Immature natural killer cell (primary cell): ENCODE results near the gene SCAMP5. TPM values are rescaled to one million over a fixed set of nuclear protein-coding genes. Genes with fewer than 3 reads are reported as not detected.

Experiments
- DNase-seq, 3 donors: peaks; one replicate each; pipeline ENCODE4 v3.0.0; 2022; ENCODE audit warnings: mixed read lengths in 1 of 3
- H3K27ac Mint-ChIP-seq, 6 donors: one replicate each; pipeline ENCODE4 v1.8.0; 2020; ENCODE audit warnings: mixed read lengths in 6 of 6, mild to moderate bottlenecking in 5 of 6, inconsistent platforms in 4 of 6, moderate library complexity in 3 of 6
- H3K27me3 Mint-ChIP-seq, 3 donors: one replicate each; pipeline ENCODE4 v1.8.0; 2020 to 2021; ENCODE audit warnings: low read depth in 3 of 3, mild to moderate bottlenecking in 3 of 3, mixed read lengths in 3 of 3, moderate library complexity in 3 of 3, inconsistent platforms in 1 of 3
- H3K36me3 Mint-ChIP-seq, 3 donors: one replicate each; pipeline ENCODE4 v1.8.0; 2020; ENCODE audit warnings: mixed read lengths in 3 of 3, inconsistent platforms in 2 of 3, mild to moderate bottlenecking in 2 of 3
- H3K4me1 Mint-ChIP-seq, 2 donors: one replicate each; pipeline ENCODE4 v1.8.0; 2020; ENCODE audit warnings: inconsistent platforms in 2 of 2, mild to moderate bottlenecking in 2 of 2, mixed read lengths in 2 of 2, moderate library complexity in 1 of 2
- H3K4me3 Mint-ChIP-seq, 5 donors: one replicate each; pipeline ENCODE4 v1.8.0; 2020; ENCODE audit warnings: mild to moderate bottlenecking in 5 of 5, mixed read lengths in 5 of 5, inconsistent platforms in 3 of 5, moderate library complexity in 3 of 5
- H3K9me3 Mint-ChIP-seq, 6 donors: one replicate each; pipeline ENCODE4 v1.8.0; 2020; ENCODE audit warnings: mild to moderate bottlenecking in 6 of 6, mixed read lengths in 6 of 6, inconsistent platforms in 4 of 6, moderate library complexity in 3 of 6
- polyA plus RNA-seq, 3 donors: library from polyadenylated mRNA; unstranded; fragments of 300-500 nt; fragmentation: Illumina TruSeq; gene quantifications; one replicate each; pipeline ENCODE4 v1.2.3, GENCODE V29; 2021

The SCAMP5 gene
- polyA plus RNA-seq, 3 donors from 2014 or later: not detected

GRCh38 chr15:75033809-75034208 is 38.4 kb downstream of the SCAMP5 start:
- H3K4me1 Mint-ChIP-seq: peaks cover 25 to 34% of the 10 kb centered on the region in 2 donors
- H3K36me3 Mint-ChIP-seq: peaks cover 0 to 14% (median 4%) of the 10 kb centered on the region in 3 donors
- H3K27ac Mint-ChIP-seq: no peak overlapping the region
- no peak overlapping the region for H3K4me3 Mint-ChIP-seq
- no peaks in the 10 kb centered on the region for H3K9me3 Mint-ChIP-seq
- peaks cover 0 to 4% (median 0%) of the 10 kb centered on the region in 3 donors for H3K27me3 Mint-ChIP-seq
- no peak for DNase-seq

- peaks cover 0 to 4% (median 0%) of the 10 kb centered on the region in 3 donors for H3K27me3 Mint-ChIP-seq
- H3K4me3 Mint-ChIP-seq: no peak overlapping the region
- peaks cover 20 to 31% of the 10 kb centered on the region in 2 donors for H3K4me1 Mint-ChIP-seq
- H3K36me3 Mint-ChIP-seq: peaks cover 0 to 14% (median 4%) of the 10 kb centered on the region in 3 donors
- DNase-seq: no peak
- H3K27ac Mint-ChIP-seq: no peak overlapping the region
- H3K9me3 Mint-ChIP-seq: no peaks in the 10 kb centered on the region
Measured at GRCh38 chr15:75034615-75035014, 39.3 kb downstream of the SCAMP5 start.

GRCh38 chr15:75036212-75036616 is 40.9 kb downstream of the SCAMP5 start:
- H3K9me3 Mint-ChIP-seq: no peaks in the 10 kb centered on the region
- no peak for DNase-seq
- H3K27ac Mint-ChIP-seq: peak overlapping the region in 2 of 6 donors; percentile 37 to 71
- peaks cover 0 to 14% (median 0%) of the 10 kb centered on the region in 3 donors for H3K36me3 Mint-ChIP-seq
- H3K4me1 Mint-ChIP-seq: peaks cover 19 to 31% of the 10 kb centered on the region in 2 donors
- H3K27me3 Mint-ChIP-seq: peaks cover 0 to 4% (median 0%) of the 10 kb centered on the region in 3 donors
- H3K4me3 Mint-ChIP-seq: no peak overlapping the region

GRCh38 chr15:75037685-75038084 is 42.3 kb downstream of the SCAMP5 start:
- H3K36me3 Mint-ChIP-seq: peaks cover 0 to 10% (median 0%) of the 10 kb centered on the region in 3 donors
- H3K9me3 Mint-ChIP-seq: no peaks in the 10 kb centered on the region
- peak overlapping the region in 1 of 5 donors; percentile 12 for H3K4me3 Mint-ChIP-seq
- peak in 2 of 3 donors; percentile 20 to 23 for DNase-seq
- H3K27ac Mint-ChIP-seq: peak overlapping the region in 5 of 6 donors; percentile 51 to 87 (median 86)
- peaks cover 0 to 3% (median 0%) of the 10 kb centered on the region in 3 donors for H3K27me3 Mint-ChIP-seq
- peaks cover 32 to 44% of the 10 kb centered on the region in 2 donors for H3K4me1 Mint-ChIP-seq

- peak overlapping the region; percentile 28 to 87 (median 74) for H3K27ac Mint-ChIP-seq
- H3K27me3 Mint-ChIP-seq: peaks cover 0 to 3% (median 0%) of the 10 kb centered on the region in 3 donors
- no peak for DNase-seq
- no peak overlapping the region for H3K4me3 Mint-ChIP-seq
- peaks cover 0 to 9% (median 0%) of the 10 kb centered on the region in 3 donors for H3K36me3 Mint-ChIP-seq
- no peaks in the 10 kb centered on the region for H3K9me3 Mint-ChIP-seq
- peaks cover 37 to 49% of the 10 kb centered on the region in 2 donors for H3K4me1 Mint-ChIP-seq
Measured at GRCh38 chr15:75038231-75038630, 42.9 kb downstream of the SCAMP5 start.

- peak overlapping the region; percentile 61 to 84 (median 77) for H3K4me3 Mint-ChIP-seq
- peaks cover 0 to 3% (median 0%) of the 10 kb centered on the region in 3 donors for H3K36me3 Mint-ChIP-seq
- H3K9me3 Mint-ChIP-seq: no peaks in the 10 kb centered on the region
- DNase-seq: peak; percentile 91 to 92 (median 92)
- H3K27me3 Mint-ChIP-seq: peaks cover 0 to 1% (median 0%) of the 10 kb centered on the region in 3 donors
- peak overlapping the region; percentile 87 to 98 (median 94) for H3K27ac Mint-ChIP-seq
- peaks cover 69 to 74% of the 10 kb centered on the region in 2 donors for H3K4me1 Mint-ChIP-seq
Measured at GRCh38 chr15:75042730-75043508, 47.6 kb downstream of the SCAMP5 start.

- Mint-ChIP-seq H3K9me3 (no peaks in the 10 kb centered on the region), H3K27ac (peak overlapping the region; percentile 87 to 98 (median 94)), H3K27me3 (no peaks in the 10 kb centered on the region), H3K4me1 (peaks cover 67% of the 10 kb centered on the region in 2 donors), H3K36me3 (peaks cover 0 to 3% (median 1%) of the 10 kb centered on the region in 3 donors), H3K4me3 (peak overlapping the region; percentile 61 to 84 (median 77))
- DNase-seq: peak; percentile 69 to 76 (median 75)
Measured at GRCh38 chr15:75043509-75044257, 48.3 kb downstream of the SCAMP5 start.

GRCh38 chr15:75044258-75044878 is 49.0 kb downstream of the SCAMP5 start:
- peaks cover 0 to 5% (median 3%) of the 10 kb centered on the region in 3 donors for H3K36me3 Mint-ChIP-seq
- H3K27ac Mint-ChIP-seq: peak overlapping the region; percentile 87 to 98 (median 94)
- no peak for DNase-seq
- peaks cover 62 to 69% of the 10 kb centered on the region in 2 donors for H3K4me1 Mint-ChIP-seq
- peak overlapping the region; percentile 61 to 84 (median 77) for H3K4me3 Mint-ChIP-seq
- no peaks in the 10 kb centered on the region for H3K9me3 Mint-ChIP-seq
- no peaks in the 10 kb centered on the region for H3K27me3 Mint-ChIP-seq

- H3K27me3 Mint-ChIP-seq: no peaks in the 10 kb centered on the region
- peaks cover 62 to 69% of the 10 kb centered on the region in 2 donors for H3K4me1 Mint-ChIP-seq
- peak overlapping the region; percentile 16 to 84 (median 77) for H3K4me3 Mint-ChIP-seq
- no peaks in the 10 kb centered on the region for H3K9me3 Mint-ChIP-seq
- peaks cover 0 to 5% (median 3%) of the 10 kb centered on the region in 3 donors for H3K36me3 Mint-ChIP-seq
- no peak for DNase-seq
- peak overlapping the region; percentile 87 to 98 (median 94) for H3K27ac Mint-ChIP-seq
Measured at GRCh38 chr15:75045332-75046015, 50.1 kb downstream of the SCAMP5 start.

GRCh38 chr15:75048394-75048793 is 53.0 kb downstream of the SCAMP5 start:
- H3K4me1 Mint-ChIP-seq: peaks cover 41 to 49% of the 10 kb centered on the region in 2 donors
- peaks cover 0 to 5% (median 3%) of the 10 kb centered on the region in 3 donors for H3K36me3 Mint-ChIP-seq
- no peak for DNase-seq
- H3K9me3 Mint-ChIP-seq: no peaks in the 10 kb centered on the region
- H3K27ac Mint-ChIP-seq: peak overlapping the region in 1 of 6 donors; percentile 59
- H3K4me3 Mint-ChIP-seq: no peak overlapping the region
- no peaks in the 10 kb centered on the region for H3K27me3 Mint-ChIP-seq

GRCh38 chr15:75049392-75049791 is 54.0 kb downstream of the SCAMP5 start:
- Mint-ChIP-seq H3K27me3 (no peaks in the 10 kb centered on the region), H3K27ac (peak overlapping the region in 2 of 6 donors; percentile 15 to 30), H3K4me3 (no peak overlapping the region), H3K36me3 (peaks cover 0 to 5% (median 3%) of the 10 kb centered on the region in 3 donors), H3K9me3 (no peaks in the 10 kb centered on the region), H3K4me1 (peaks cover 31 to 42% of the 10 kb centered on the region in 2 donors)
- DNase-seq: no peak

GRCh38 chr15:75050283-75050682 is 54.9 kb downstream of the SCAMP5 start:
- Mint-ChIP-seq H3K36me3 (peaks cover 0 to 5% (median 3%) of the 10 kb centered on the region in 3 donors), H3K27me3 (no peaks in the 10 kb centered on the region), H3K4me1 (peaks cover 22 to 33% of the 10 kb centered on the region in 2 donors), H3K9me3 (no peaks in the 10 kb centered on the region), H3K27ac (no peak overlapping the region), H3K4me3 (no peak overlapping the region)
- no peak for DNase-seq

GRCh38 chr15:75051191-75051608 is 55.8 kb downstream of the SCAMP5 start:
- Mint-ChIP-seq H3K27me3 (no peaks in the 10 kb centered on the region), H3K36me3 (peaks cover 0 to 5% (median 3%) of the 10 kb centered on the region in 3 donors), H3K9me3 (no peaks in the 10 kb centered on the region), H3K4me1 (peaks cover 20 to 29% of the 10 kb centered on the region in 2 donors), H3K4me3 (no peak overlapping the region), H3K27ac (no peak overlapping the region)
- no peak for DNase-seq
